Body of pancreas (tissue), 4 donors: ENCODE measurements around the gene THOC2.

ENCODE experiments used
- CTCF ChIP-seq, 7 experiments: fragments of 450-650 bp in 4 of 7; fragments of 200-600 bp in 3 of 7; sonication (generic) in 3 of 7; IDR thresholded peaks; one replicate each; pipeline ENCODE4 v1.5.1; 2016 to 2019; ENCODE audit warnings: antibody characterized with exemption in 7 of 7
- POLR2A ChIP-seq, 3 donors: fragments of 450-650 bp; IDR thresholded peaks; one replicate each; pipeline ENCODE4 v1.6.1; 2016; ENCODE audit warnings: antibody characterized with exemption in 3 of 3, mild to moderate bottlenecking in 2 of 3

DNA sequence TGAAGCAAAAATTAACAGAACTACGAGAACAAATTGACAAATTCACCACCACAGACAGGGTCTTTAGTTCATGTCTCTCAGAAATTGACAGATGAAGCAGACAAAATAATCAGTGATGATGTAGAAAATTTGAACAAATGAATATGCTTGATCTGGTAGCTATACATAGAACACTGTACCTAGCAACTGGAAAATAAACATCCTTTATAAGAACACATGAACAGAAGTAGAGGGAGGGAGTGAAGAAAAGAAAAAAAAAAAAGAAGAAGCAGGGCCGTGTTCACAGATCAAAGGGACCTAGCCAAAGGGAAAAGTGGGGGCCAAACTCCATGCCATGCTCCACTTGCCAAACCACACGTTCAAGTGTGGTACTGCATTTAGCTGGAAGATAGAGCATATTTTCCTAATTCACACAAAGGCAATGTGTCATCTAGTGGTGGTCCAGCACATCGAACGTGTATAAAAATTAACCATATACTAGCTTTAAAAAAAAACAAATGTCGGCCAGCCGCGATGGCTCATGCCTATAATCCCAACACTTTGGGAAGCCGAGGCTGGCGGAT, 5.6 kb upstream of the THOC2 start:
- TF ChIP-seq CTCF (IDR thresholded peaks at IDR 0.05) (no peak), POLR2A (IDR thresholded peaks at IDR 0.05) (no peak)
